Loucy (cell line): ENCODE measurements around the gene UTF1.

Experiments
- EZH2phosphoT487 ChIP-seq: fragments of 200-600 bp; IDR thresholded peaks from 2 replicates; pipeline ENCODE4 v1.6.1; 2018; ENCODE audit warnings: antibody characterized with exemption, mild to moderate bottlenecking, moderate library complexity, borderline replicate concordance
- TF ChIP-seq, protein P1 (sequence below): fragments of 200-600 bp; sonication (generic); conservative IDR thresholded peaks from 2 replicates; pipeline ENCODE4 v1.5.1; 2014; ENCODE audit warnings: mild to moderate bottlenecking, antibody characterized with exemption, low read length

DNA sequence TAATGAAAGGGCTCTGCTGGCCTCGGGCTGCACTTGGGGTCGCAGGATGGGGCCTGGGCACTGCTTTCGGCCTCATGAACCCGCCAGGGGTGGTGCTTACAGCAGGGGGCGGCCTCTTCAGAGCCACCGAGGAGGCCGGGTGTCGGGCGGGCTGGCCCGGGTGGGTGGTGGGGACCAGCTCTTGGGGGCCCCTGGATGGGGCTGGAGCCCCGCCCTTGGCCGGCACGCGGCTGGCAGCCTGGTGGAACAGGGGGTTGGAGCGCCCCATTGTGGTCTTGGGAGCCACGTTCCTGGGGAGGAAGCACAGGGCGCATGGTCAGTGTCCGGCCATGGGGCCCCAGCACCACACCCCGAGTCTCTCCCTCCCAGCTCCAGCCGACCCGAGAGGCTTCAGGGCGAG, 37.8 kb downstream of the UTF1 start:
- TF ChIP-seq, protein P1, sequence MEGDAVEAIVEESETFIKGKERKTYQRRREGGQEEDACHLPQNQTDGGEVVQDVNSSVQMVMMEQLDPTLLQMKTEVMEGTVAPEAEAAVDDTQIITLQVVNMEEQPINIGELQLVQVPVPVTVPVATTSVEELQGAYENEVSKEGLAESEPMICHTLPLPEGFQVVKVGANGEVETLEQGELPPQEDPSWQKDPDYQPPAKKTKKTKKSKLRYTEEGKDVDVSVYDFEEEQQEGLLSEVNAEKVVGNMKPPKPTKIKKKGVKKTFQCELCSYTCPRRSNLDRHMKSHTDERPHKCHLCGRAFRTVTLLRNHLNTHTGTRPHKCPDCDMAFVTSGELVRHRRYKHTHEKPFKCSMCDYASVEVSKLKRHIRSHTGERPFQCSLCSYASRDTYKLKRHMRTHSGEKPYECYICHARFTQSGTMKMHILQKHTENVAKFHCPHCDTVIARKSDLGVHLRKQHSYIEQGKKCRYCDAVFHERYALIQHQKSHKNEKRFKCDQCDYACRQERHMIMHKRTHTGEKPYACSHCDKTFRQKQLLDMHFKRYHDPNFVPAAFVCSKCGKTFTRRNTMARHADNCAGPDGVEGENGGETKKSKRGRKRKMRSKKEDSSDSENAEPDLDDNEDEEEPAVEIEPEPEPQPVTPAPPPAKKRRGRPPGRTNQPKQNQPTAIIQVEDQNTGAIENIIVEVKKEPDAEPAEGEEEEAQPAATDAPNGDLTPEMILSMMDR = no peak
- TF ChIP-seq EZH2phosphoT487 = no peak
